Measurements from ENCODE around the gene DCAF15.

- no peak for TF ChIP-seq POLR2A (IDR thresholded peaks at IDR 0.05)
- TF ChIP-seq CTCF (IDR thresholded peaks at IDR 0.05) = no peak
- TF ChIP-seq POLR2AphosphoS5 (IDR thresholded peaks at IDR 0.05) = no peak
- TF ChIP-seq EP300 (IDR thresholded peaks at IDR 0.05) = no peak
These were observed 34.1 kb downstream of the DCAF15 start for GRCh38 chr19:13986348-13986904.

Measured in gastroesophageal sphincter (tissue), 3 donors.